Neural cell (in vitro differentiated cells): ENCODE results near the gene P2RX1. TPM values are rescaled to one million over a fixed set of nuclear protein-coding genes. Genes with fewer than 3 reads are reported as not detected.

ENCODE experiments used
- H2AFZ ChIP-seq: fragments of 200-600, 300-800 bp; sonication (generic), shearing (Covaris generic); 2 replicates; pipeline ENCODE4 v1.6.0; 2014; ENCODE audit warnings: low read depth, mild to moderate bottlenecking, antibody characterized with exemption, low read length, moderate library complexity
- H3F3A ChIP-seq: fragments of 200-600 bp; shearing (Covaris generic); 2 replicates; pipeline ENCODE4 v1.6.1; 2016; ENCODE audit warnings: mild to moderate bottlenecking, moderate library complexity, mixed read lengths, antibody characterized with exemption, low read length; ENCODE audit not compliant: insufficient read depth, poor library complexity, severe bottlenecking
- H3K27ac ChIP-seq: fragments of 200-600, 300-800 bp; sonication (generic), shearing (Covaris generic); 2 replicates; pipeline ENCODE4 v1.5.1; 2014; ENCODE audit warnings: mild to moderate bottlenecking, low read length, moderate library complexity
- H3K27me3 ChIP-seq: fragments of 300-800, 200-600 bp; sonication (generic), shearing (Covaris generic); 2 replicates; pipeline ENCODE4 v1.6.0; 2014; ENCODE audit warnings: mild to moderate bottlenecking, low read depth, low read length, moderate library complexity; ENCODE audit not compliant: insufficient read depth
- H3K36me3 ChIP-seq: fragments of 300-800, 200-600 bp; sonication (generic), shearing (Covaris generic); 2 replicates; pipeline ENCODE4 v1.5.1; 2014; ENCODE audit warnings: mild to moderate bottlenecking, antibody characterized with exemption, low read length, moderate library complexity; ENCODE audit not compliant: insufficient read depth
- H3K4me2 ChIP-seq: fragments of 300-800, 200-600 bp; sonication (generic), shearing (Covaris generic); 2 replicates; pipeline ENCODE4 v1.6.0; 2014; ENCODE audit warnings: mild to moderate bottlenecking, low read length
- H3K4me3 ChIP-seq: fragments of 300-800, 200-600 bp; sonication (generic), shearing (Covaris generic); 2 replicates; pipeline ENCODE4 v1.5.1; 2014; ENCODE audit warnings: mild to moderate bottlenecking, low read length, moderate library complexity
- H3K79me2 ChIP-seq: fragments of 200-600 bp; shearing (Covaris generic); replicated peaks from 2 replicates; pipeline ENCODE4 v1.6.0; 2014; ENCODE audit warnings: mild to moderate bottlenecking, low read length, moderate library complexity; ENCODE audit not compliant: insufficient read depth
- H3K9ac ChIP-seq: fragments of 300-800, 200-600 bp; sonication (generic), shearing (Covaris generic); 2 replicates; pipeline ENCODE4 v1.6.1; 2016; ENCODE audit warnings: mild to moderate bottlenecking, low read length, mixed read lengths
- H3K9me2 ChIP-seq: fragments of 200-600 bp; shearing (Covaris generic); 2 replicates; pipeline ENCODE4 v1.6.1; 2016; ENCODE audit warnings: mild to moderate bottlenecking, low read length, mixed read lengths; ENCODE audit not compliant: insufficient read depth
- H3K9me3 ChIP-seq: fragments of 200-600, 300-800 bp; sonication (generic), shearing (Covaris generic); 2 replicates; pipeline ENCODE4 v1.6.1; 2016; ENCODE audit warnings: mild to moderate bottlenecking, mixed run types, low read length, moderate library complexity, mixed read lengths
- H4K20me1 ChIP-seq: fragments of 200-600 bp; shearing (Covaris generic); 2 replicates; pipeline ENCODE4 v1.6.1; 2016; ENCODE audit warnings: mild to moderate bottlenecking, mixed run types; ENCODE audit not compliant: insufficient read depth
- EP300 ChIP-seq: fragments of 450-650 bp; conservative IDR thresholded peaks from 2 replicates; pipeline ENCODE4 v1.6.1; 2014; ENCODE audit warnings: antibody characterized with exemption, mild to moderate bottlenecking, moderate library complexity; ENCODE audit not compliant: poor library complexity, severe bottlenecking
- EZH2 ChIP-seq: fragments of 200-600, 300-800 bp; shearing (Covaris generic), sonication (generic); IDR thresholded peaks from 2 replicates; pipeline ENCODE4 v1.6.1; 2014; ENCODE audit warnings: antibody characterized with exemption, low read length, borderline replicate concordance, mild to moderate bottlenecking; ENCODE audit not compliant: insufficient read depth, poor library complexity, severe bottlenecking
- MXI1 ChIP-seq: fragments of 450-650 bp; conservative IDR thresholded peaks from 2 replicates; pipeline ENCODE4 v1.6.1; 2014; ENCODE audit warnings: antibody characterized with exemption, mild to moderate bottlenecking; ENCODE audit not compliant: poor library complexity, severe bottlenecking
- POLR2AphosphoS5 ChIP-seq: IDR thresholded peaks from 2 replicates; pipeline ENCODE4 v1.6.1; 2012
- RAD21 ChIP-seq: fragments of 450-650 bp; conservative IDR thresholded peaks from 2 replicates; pipeline ENCODE4 v1.6.1; 2014; ENCODE audit warnings: antibody characterized with exemption, mild to moderate bottlenecking, moderate library complexity
- SMC3 ChIP-seq: fragments of 450-650 bp; conservative IDR thresholded peaks from 2 replicates; pipeline ENCODE4 v1.6.1; 2014; ENCODE audit warnings: antibody characterized with exemption, mild to moderate bottlenecking, moderate library complexity; ENCODE audit not compliant: poor library complexity
- TAF1 ChIP-seq: IDR thresholded peaks from 2 replicates; pipeline ENCODE4 v1.6.1; 2012; ENCODE audit warnings: low read depth
- polyA plus RNA-seq: library from polyadenylated mRNA; depleted of rRNA; stranded (reverse); fragments of >200 nt; gene quantifications from 2 replicates; pipeline ENCODE4 v1.2.3, GENCODE V29; 2014
- TF ChIP-seq, protein P1 (sequence below): IDR thresholded peaks from 2 replicates; pipeline ENCODE4 v1.6.1; 2012; ENCODE audit warnings: borderline replicate concordance
- TF ChIP-seq, protein P2 (sequence below): fragments of 450-650 bp; IDR thresholded peaks from 2 replicates; pipeline ENCODE4 v1.5.1; 2014; ENCODE audit warnings: antibody characterized with exemption, mild to moderate bottlenecking, moderate library complexity; ENCODE audit not compliant: poor library complexity, severe bottlenecking

P2RX1 gene
- polyA plus RNA-seq, 1 donor from 2014 or later, result not detected

DNA sequence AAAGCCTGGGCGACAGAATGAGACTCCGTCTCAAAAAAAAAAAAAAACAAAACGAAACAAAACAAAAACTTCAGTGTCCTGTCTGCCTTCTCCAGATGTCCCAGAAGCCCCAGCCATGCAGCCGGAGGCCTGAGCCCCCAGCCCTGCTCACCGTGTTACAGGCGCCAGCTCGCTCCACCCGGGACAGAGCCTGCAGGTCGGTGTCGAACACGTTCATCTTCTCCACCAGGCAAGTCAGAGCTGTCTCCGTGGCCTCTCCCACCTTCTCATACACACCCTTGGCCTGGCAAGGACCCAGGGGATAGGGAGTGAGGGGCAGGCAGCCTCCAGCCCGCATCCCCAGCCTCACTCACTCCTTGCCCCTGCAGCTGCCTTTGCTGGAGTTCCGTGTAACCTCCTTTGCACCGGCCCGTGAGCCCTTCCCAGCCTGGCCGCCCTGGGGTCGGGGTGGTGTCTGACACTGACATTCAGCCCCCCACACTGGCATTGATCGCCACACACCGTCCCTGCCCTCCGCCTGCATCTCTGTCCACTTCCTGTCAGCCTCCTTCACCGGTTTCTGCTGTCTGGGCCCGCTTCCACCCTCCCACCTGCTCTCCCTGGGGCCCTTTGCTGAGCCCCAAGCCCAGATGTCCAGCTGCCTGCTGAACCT lies 27.1 kb upstream of the P2RX1 start:
- no peak overlapping the region for H3K4me2 ChIP-seq
- no peaks in the 10 kb centered on the region for H3K36me3 ChIP-seq
- no peaks in the 10 kb centered on the region for H3F3A ChIP-seq
- H3K4me3 ChIP-seq, result no peak overlapping the region
- H3K27ac ChIP-seq, result no peak overlapping the region
- H3K79me2 ChIP-seq, result no peaks in the 10 kb centered on the region
- no peaks in the 10 kb centered on the region for H3K27me3 ChIP-seq
- TF ChIP-seq EP300, result no peak
- TF ChIP-seq MXI1, result no peak
- TF ChIP-seq RAD21, result no peak
- TF ChIP-seq, protein P1, sequence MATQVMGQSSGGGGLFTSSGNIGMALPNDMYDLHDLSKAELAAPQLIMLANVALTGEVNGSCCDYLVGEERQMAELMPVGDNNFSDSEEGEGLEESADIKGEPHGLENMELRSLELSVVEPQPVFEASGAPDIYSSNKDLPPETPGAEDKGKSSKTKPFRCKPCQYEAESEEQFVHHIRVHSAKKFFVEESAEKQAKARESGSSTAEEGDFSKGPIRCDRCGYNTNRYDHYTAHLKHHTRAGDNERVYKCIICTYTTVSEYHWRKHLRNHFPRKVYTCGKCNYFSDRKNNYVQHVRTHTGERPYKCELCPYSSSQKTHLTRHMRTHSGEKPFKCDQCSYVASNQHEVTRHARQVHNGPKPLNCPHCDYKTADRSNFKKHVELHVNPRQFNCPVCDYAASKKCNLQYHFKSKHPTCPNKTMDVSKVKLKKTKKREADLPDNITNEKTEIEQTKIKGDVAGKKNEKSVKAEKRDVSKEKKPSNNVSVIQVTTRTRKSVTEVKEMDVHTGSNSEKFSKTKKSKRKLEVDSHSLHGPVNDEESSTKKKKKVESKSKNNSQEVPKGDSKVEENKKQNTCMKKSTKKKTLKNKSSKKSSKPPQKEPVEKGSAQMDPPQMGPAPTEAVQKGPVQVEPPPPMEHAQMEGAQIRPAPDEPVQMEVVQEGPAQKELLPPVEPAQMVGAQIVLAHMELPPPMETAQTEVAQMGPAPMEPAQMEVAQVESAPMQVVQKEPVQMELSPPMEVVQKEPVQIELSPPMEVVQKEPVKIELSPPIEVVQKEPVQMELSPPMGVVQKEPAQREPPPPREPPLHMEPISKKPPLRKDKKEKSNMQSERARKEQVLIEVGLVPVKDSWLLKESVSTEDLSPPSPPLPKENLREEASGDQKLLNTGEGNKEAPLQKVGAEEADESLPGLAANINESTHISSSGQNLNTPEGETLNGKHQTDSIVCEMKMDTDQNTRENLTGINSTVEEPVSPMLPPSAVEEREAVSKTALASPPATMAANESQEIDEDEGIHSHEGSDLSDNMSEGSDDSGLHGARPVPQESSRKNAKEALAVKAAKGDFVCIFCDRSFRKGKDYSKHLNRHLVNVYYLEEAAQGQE, result no peak
- TF ChIP-seq, protein P2, sequence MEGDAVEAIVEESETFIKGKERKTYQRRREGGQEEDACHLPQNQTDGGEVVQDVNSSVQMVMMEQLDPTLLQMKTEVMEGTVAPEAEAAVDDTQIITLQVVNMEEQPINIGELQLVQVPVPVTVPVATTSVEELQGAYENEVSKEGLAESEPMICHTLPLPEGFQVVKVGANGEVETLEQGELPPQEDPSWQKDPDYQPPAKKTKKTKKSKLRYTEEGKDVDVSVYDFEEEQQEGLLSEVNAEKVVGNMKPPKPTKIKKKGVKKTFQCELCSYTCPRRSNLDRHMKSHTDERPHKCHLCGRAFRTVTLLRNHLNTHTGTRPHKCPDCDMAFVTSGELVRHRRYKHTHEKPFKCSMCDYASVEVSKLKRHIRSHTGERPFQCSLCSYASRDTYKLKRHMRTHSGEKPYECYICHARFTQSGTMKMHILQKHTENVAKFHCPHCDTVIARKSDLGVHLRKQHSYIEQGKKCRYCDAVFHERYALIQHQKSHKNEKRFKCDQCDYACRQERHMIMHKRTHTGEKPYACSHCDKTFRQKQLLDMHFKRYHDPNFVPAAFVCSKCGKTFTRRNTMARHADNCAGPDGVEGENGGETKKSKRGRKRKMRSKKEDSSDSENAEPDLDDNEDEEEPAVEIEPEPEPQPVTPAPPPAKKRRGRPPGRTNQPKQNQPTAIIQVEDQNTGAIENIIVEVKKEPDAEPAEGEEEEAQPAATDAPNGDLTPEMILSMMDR, result no peak
- TF ChIP-seq EZH2, result no peak
- no peak for TF ChIP-seq SMC3
- no peaks in the 10 kb centered on the region for H4K20me1 ChIP-seq
- no peaks in the 10 kb centered on the region for H3K9me2 ChIP-seq
- H3K9me3 ChIP-seq, result no peaks in the 10 kb centered on the region
- H2AFZ ChIP-seq, result no peak overlapping the region
- no peak overlapping the region for H3K9ac ChIP-seq

DNA sequence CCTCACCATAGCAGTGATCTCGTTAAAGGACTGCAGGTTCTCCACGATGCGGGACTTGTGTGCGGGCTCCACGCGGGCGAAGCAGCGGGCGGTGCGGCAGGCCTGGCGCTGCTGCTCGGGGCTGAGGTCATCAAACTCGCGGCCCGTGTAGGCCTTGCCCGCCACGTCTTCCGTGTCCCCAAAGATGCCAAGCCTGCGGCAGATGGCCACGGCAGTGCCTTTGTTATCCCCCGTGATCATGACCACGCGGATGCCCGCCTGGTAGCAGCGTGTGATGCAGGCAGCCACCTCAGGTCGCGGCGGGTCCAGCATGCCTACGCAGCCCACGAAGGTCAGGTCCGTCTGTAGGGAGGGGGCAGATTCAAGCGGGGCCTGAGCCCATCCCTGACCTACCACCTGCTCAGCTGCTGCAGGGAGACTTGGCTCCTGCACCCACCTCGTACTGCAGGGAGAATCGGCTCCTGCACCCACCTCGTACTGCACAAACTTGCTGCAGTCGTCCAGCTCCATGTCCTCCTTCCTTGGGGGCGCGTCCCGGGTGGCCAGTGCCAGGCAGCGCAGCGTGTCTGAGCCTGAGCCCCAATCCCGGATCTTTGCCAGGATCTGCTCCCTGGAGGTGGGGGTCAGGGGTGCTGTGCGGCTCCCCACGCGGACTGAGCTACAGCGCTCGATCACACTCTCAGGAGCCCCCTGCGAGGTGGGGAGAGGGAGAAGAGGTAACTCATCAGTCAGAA lies 24.9 kb upstream of the P2RX1 start:
- Histone ChIP-seq H3K27me3 (no peaks in the 10 kb centered on the region), H3K36me3 (no peaks in the 10 kb centered on the region), H4K20me1 (no peaks in the 10 kb centered on the region), H3K4me3 (no peak overlapping the region), H3K4me2 (no peak overlapping the region), H3K9me3 (no peaks in the 10 kb centered on the region), H3K9me2 (no peaks in the 10 kb centered on the region), H3K27ac (no peak overlapping the region), H3K9ac (no peak overlapping the region), H2AFZ (no peak overlapping the region), H3K79me2 (no peaks in the 10 kb centered on the region), H3F3A (no peaks in the 10 kb centered on the region)
- no peak for TF ChIP-seq SMC3
- TF ChIP-seq, protein P2, result no peak
- no peak for TF ChIP-seq POLR2AphosphoS5
- no peak for TF ChIP-seq EZH2
- TF ChIP-seq MXI1, result no peak
- TF ChIP-seq, protein P1, result no peak
- no peak for TF ChIP-seq TAF1
- TF ChIP-seq EP300, result no peak
- TF ChIP-seq RAD21, result no peak
